B cell (primary cell): ENCODE data around the gene WDR12. TPM values are rescaled to one million over a fixed set of nuclear protein-coding genes. Genes with fewer than 3 reads are reported as not detected.

Experiments used
- ATAC-seq: fragments of 200-7000 bp; cut with Tn5 transposase; one replicate; pipeline ENCODE4 v1.10.0; 2021; ENCODE audit warnings: low read depth, mild to moderate bottlenecking, moderate number of reproducible peaks, moderate library complexity
- CTCF ChIA-PET: fragments of 350-600 bp; sonication (Branson Sonifier 250); formaldehyde crosslinking; loops from one replicate; lab custom pipeline; 2021; ENCODE audit warnings: antibody characterized with exemption, inconsistent platforms; lab: Charles Lee
- POLR2A ChIA-PET: fragments of 350-600 bp; sonication (Branson Sonifier 250); formaldehyde crosslinking; loops from one replicate; lab custom pipeline; 2021; ENCODE audit warnings: antibody characterized with exemption; lab: Charles Lee
- DNase-seq: peaks from one replicate; pipeline ENCODE4 v3.0.0; 2013
- H2AFZ ChIP-seq: 2 replicates; pipeline ENCODE4 v1.6.1; 2012; ENCODE audit warnings: mild to moderate bottlenecking, low read depth, low read length; ENCODE audit not compliant: insufficient read depth, poor library complexity, severe bottlenecking
- H3K27ac ChIP-seq, 2 donors: 1 replicate in 1 of 2; 2 replicates in 1 of 2; pipeline ENCODE4 v1.5.1; 2012 to 2013; ENCODE audit warnings: low read length in 2 of 2, mild to moderate bottlenecking in 2 of 2, moderate library complexity in 1 of 2
- H3K27me3 ChIP-seq, 4 experiments: fragments of 200-600 bp in 1 of 4; sonication (generic) in 1 of 4; replicated peaks in 1 of 4; 1 replicate in 2 of 4; 2 replicates in 2 of 4; pipeline versions ENCODE4 v1.6.1 to v1.7.0; 2013 to 2016; ENCODE audit warnings: low read length in 3 of 4, mild to moderate bottlenecking in 2 of 4, mixed read lengths in 1 of 4, moderate library complexity in 1 of 4; ENCODE audit not compliant: insufficient read depth in 4 of 4, control insufficient read depth in 3 of 4; ENCODE audit errors: control extremely low read depth in 1 of 4
- H3K36me3 ChIP-seq, 2 experiments: replicated peaks in 1 of 2; 1 replicate in 1 of 2; 2 replicates in 1 of 2; pipeline versions ENCODE4 v1.6.1 to v1.7.1; 2013; ENCODE audit warnings: low read length in 1 of 2; ENCODE audit not compliant: insufficient read depth in 2 of 2, control insufficient read depth in 1 of 2; ENCODE audit errors: control extremely low read depth in 1 of 2, extremely low read depth in 1 of 2
- H3K4me1 ChIP-seq, 2 donors: fragments of 200-600 bp in 1 of 2; sonication (generic) in 1 of 2; 1 replicate in 1 of 2; 2 replicates in 1 of 2; pipeline versions ENCODE4 v1.5.1 to v1.6.1; 2013 to 2017; ENCODE audit warnings: low read length in 2 of 2; ENCODE audit not compliant: control insufficient read depth in 2 of 2, insufficient read depth in 2 of 2
- H3K4me2 ChIP-seq: replicated peaks from 2 replicates; pipeline ENCODE3; 2012; ENCODE audit warnings: mild to moderate bottlenecking, low read depth, low read length; ENCODE audit not compliant: poor library complexity, severe bottlenecking
- H3K4me3 ChIP-seq, 5 experiments: fragments of 200-600 bp in 1 of 5; sonication (generic) in 1 of 5; 1 replicate in 3 of 5; 2 replicates in 2 of 5; pipeline versions ENCODE4 v1.5.1 to v1.7.0; 2011 to 2016; ENCODE audit warnings: low read length in 4 of 5, mild to moderate bottlenecking in 4 of 5, low read depth in 2 of 5, control low read depth in 1 of 5, moderate library complexity in 1 of 5; ENCODE audit not compliant: insufficient read depth in 1 of 5; ENCODE audit errors: control extremely low read depth in 1 of 5, extremely low read depth in 1 of 5
- H3K79me2 ChIP-seq: fragments of 200-600 bp; sonication (generic); one replicate; pipeline ENCODE4 v1.6.0; 2016; ENCODE audit warnings: low read length; ENCODE audit not compliant: control insufficient read depth, insufficient read depth
- H3K9ac ChIP-seq: fragments of 200-600 bp; sonication (generic); 2 replicates; pipeline ENCODE4 v1.6.1; 2017; ENCODE audit warnings: mild to moderate bottlenecking, low read length, moderate library complexity
- H3K9me3 ChIP-seq, 3 donors: one replicate each; pipeline versions ENCODE4 v1.6.1 to v1.7.1; 2013; ENCODE audit warnings: low read length in 2 of 3; ENCODE audit not compliant: control insufficient read depth in 2 of 3, insufficient read depth in 1 of 3; ENCODE audit errors: control extremely low read depth in 1 of 3
- H4K20me1 ChIP-seq: 2 replicates; pipeline ENCODE4 v1.6.0; 2012; ENCODE audit warnings: mild to moderate bottlenecking, low read length; ENCODE audit not compliant: insufficient read depth, control insufficient read depth, poor library complexity, severe bottlenecking
- H3K27ac Mint-ChIP-seq: one replicate; pipeline ENCODE4 v1.8.0; 2021; ENCODE audit warnings: mixed read lengths
- H3K27me3 Mint-ChIP-seq: one replicate; pipeline ENCODE4 v1.8.0; 2021; ENCODE audit warnings: mixed read lengths
- H3K4me1 Mint-ChIP-seq: one replicate; pipeline ENCODE4 v1.8.0; 2021; ENCODE audit warnings: mixed read lengths
- H3K4me3 Mint-ChIP-seq: one replicate; pipeline ENCODE4 v1.8.0; 2021; ENCODE audit warnings: mixed read lengths
- H3K9me3 Mint-ChIP-seq: one replicate; pipeline ENCODE4 v1.8.0; 2022; ENCODE audit warnings: mixed read lengths; ENCODE audit not compliant: insufficient read depth
- EZH2 ChIP-seq: IDR thresholded peaks from 2 replicates; pipeline ENCODE4 v1.6.1; 2012; ENCODE audit warnings: borderline replicate concordance, low read depth, mild to moderate bottlenecking, moderate library complexity, low read length; ENCODE audit not compliant: insufficient read depth, poor library complexity, severe bottlenecking
- WGBS: methylation state at CpG from one replicate; pipeline ENCODE4 v1.1.5; 2013; ENCODE audit warnings: missing lambda C conversion rate; ENCODE audit not compliant: insufficient coverage; 5-methylcytosine and 5-hydroxymethylcytosine counted together
- intact Hi-C: fragments of 100-400 bp; cut with micrococcal nuclease; formaldehyde crosslinking; loops from one replicate; pipeline ENCODE4 v1.10.0; 2022
- polyA plus RNA-seq: library from polyadenylated mRNA; depleted of rRNA; stranded (reverse); fragments of >200 nt; gene quantifications from 2 replicates; pipeline ENCODE4 v1.2.3, GENCODE V29; 2012
- total RNA-seq, 2 donors: library from RNA; stranded (reverse); fragments of 120-200 nt in 1 of 2; gene quantifications; 1 replicate in 1 of 2; 2 replicates in 1 of 2; pipeline versions ENCODE4 v1.2.3 to v1.2.4, GENCODE V29; 2013 to 2022
- TF ChIP-seq, protein P1 (sequence below): fragments of 200-600 bp; IDR thresholded peaks from one replicate; pipeline ENCODE4 v1.8.0; 2022; ENCODE audit warnings: antibody characterized with exemption, mild to moderate bottlenecking

WDR12 gene
- total and polyA plus RNA-seq, 2 donors (not counting 1 experiment from before 2014, with no cell fraction given): 7.1 to 20.8 TPM

- Histone ChIP-seq H3K9me3 (peaks cover 7 to 33% (median 13%) of the 10 kb centered on the region in 3 donors), H3K27me3 (no peaks in the 10 kb centered on the region), H3K79me2 (no peaks in the 10 kb centered on the region), H4K20me1 (no peaks in the 10 kb centered on the region), H3K4me2 (no peak overlapping the region), H3K36me3 (no peaks in the 10 kb centered on the region), H3K9ac (no peak overlapping the region), H3K4me3 (no peak overlapping the region), H3K27ac (no peak overlapping the region), H2AFZ (no peak overlapping the region), H3K4me1 (peaks cover 6 to 18% of the 10 kb centered on the region in 2 donors)
- peaks cover 3% of the 10 kb centered on the region for H3K9me3 Mint-ChIP-seq
- TF ChIP-seq, protein P1, sequence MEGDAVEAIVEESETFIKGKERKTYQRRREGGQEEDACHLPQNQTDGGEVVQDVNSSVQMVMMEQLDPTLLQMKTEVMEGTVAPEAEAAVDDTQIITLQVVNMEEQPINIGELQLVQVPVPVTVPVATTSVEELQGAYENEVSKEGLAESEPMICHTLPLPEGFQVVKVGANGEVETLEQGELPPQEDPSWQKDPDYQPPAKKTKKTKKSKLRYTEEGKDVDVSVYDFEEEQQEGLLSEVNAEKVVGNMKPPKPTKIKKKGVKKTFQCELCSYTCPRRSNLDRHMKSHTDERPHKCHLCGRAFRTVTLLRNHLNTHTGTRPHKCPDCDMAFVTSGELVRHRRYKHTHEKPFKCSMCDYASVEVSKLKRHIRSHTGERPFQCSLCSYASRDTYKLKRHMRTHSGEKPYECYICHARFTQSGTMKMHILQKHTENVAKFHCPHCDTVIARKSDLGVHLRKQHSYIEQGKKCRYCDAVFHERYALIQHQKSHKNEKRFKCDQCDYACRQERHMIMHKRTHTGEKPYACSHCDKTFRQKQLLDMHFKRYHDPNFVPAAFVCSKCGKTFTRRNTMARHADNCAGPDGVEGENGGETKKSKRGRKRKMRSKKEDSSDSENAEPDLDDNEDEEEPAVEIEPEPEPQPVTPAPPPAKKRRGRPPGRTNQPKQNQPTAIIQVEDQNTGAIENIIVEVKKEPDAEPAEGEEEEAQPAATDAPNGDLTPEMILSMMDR: no peak
- no peak for TF ChIP-seq EZH2
- H3K4me3 Mint-ChIP-seq: no peak overlapping the region
- DNase-seq: no peak
- no peak for ATAC-seq
- POLR2A ChIA-PET: no interaction called here
- WGBS: 100% methylated on average over 1 of the region's 2 CpGs
- H3K27ac Mint-ChIP-seq: no peak overlapping the region
- peaks cover 18% of the 10 kb centered on the region for H3K4me1 Mint-ChIP-seq
- CTCF ChIA-PET: interaction anchor here (1.5 kb wide), 1 partner anchor 14 kb away, joined by 4 read pairs; no protein-coding TSS in a partner anchor
- intact Hi-C loops: no loop called here
- no peaks in the 10 kb centered on the region for H3K27me3 Mint-ChIP-seq
These were observed 66.8 kb downstream of the WDR12 start for GRCh38 chr2:202844656-202845055.

- no peaks in the 10 kb centered on the region for H3K4me1 Mint-ChIP-seq
- no peak overlapping the region for H3K27ac Mint-ChIP-seq
- no peak overlapping the region for H3K4me3 Mint-ChIP-seq
- Histone ChIP-seq H3K4me2 (no peak overlapping the region), H3K27ac (no peak overlapping the region), H3K4me3 (no peak overlapping the region), H3K9me3 (peaks cover 6 to 28% (median 13%) of the 10 kb centered on the region in 3 donors), H4K20me1 (no peaks in the 10 kb centered on the region), H3K9ac (no peak overlapping the region), H3K79me2 (no peaks in the 10 kb centered on the region), H3K27me3 (no peaks in the 10 kb centered on the region), H2AFZ (no peak overlapping the region), H3K36me3 (no peaks in the 10 kb centered on the region), H3K4me1 (no peaks in the 10 kb centered on the region)
- ChIA-PET POLR2A (no interaction called here), CTCF (no interaction called here)
- DNase-seq (no peak), ATAC-seq (no peak)
- TF ChIP-seq EZH2: no peak
- TF ChIP-seq, protein P1: no peak
- H3K9me3 Mint-ChIP-seq: peaks cover 3% of the 10 kb centered on the region
- no peaks in the 10 kb centered on the region for H3K27me3 Mint-ChIP-seq
- intact Hi-C loops: no loop called here
These were observed 68.8 kb downstream of the WDR12 start for GRCh38 chr2:202842690-202843089.
